DND-41 (cell line): Measurements from ENCODE around the gene PRKCE.

Source experiments
- ATAC-seq: fragments of 200-7000 bp; cut with Tn5 transposase; 3 replicates; pipeline ENCODE4 v1.9.1; 2021; ENCODE audit warnings: low read depth; ENCODE audit not compliant: insufficient read depth
- DNase-seq: peaks from one replicate; pipeline ENCODE4 v3.0.0-alpha.2; 2020
- H2AFZ ChIP-seq: 2 replicates; pipeline ENCODE4 v1.6.0; 2012; ENCODE audit warnings: low read depth, low read length
- H3K27ac ChIP-seq: 2 replicates; pipeline ENCODE4 v1.5.1; 2012; ENCODE audit warnings: low read length, inconsistent platforms
- H3K27me3 ChIP-seq: fragments of 200-600 bp; sonication (generic); 2 replicates; pipeline ENCODE4 v1.6.0; 2012; ENCODE audit warnings: low read length, mild to moderate bottlenecking, inconsistent platforms; ENCODE audit not compliant: insufficient read depth, poor library complexity
- H3K36me3 ChIP-seq: 2 replicates; pipeline ENCODE4 v1.5.1; 2012; ENCODE audit warnings: low read length, inconsistent platforms; ENCODE audit not compliant: insufficient read depth
- H3K4me1 ChIP-seq: 2 replicates; pipeline ENCODE4 v1.5.1; 2012; ENCODE audit warnings: mild to moderate bottlenecking, low read length; ENCODE audit not compliant: insufficient read depth
- H3K4me2 ChIP-seq: 2 replicates; pipeline ENCODE4 v1.6.0; 2012; ENCODE audit warnings: mild to moderate bottlenecking, moderate library complexity, low read length, inconsistent platforms; ENCODE audit not compliant: insufficient read depth
- H3K4me3 ChIP-seq, 2 experiments: fragments of 200-600 bp in 1 of 2; shearing (Covaris generic) in 1 of 2; 2 replicates each; pipeline ENCODE4 v1.5.1; 2012 to 2016; ENCODE audit warnings: inconsistent platforms in 2 of 2, low read length in 2 of 2, mild to moderate bottlenecking in 2 of 2, low read depth in 1 of 2, moderate library complexity in 1 of 2
- H3K79me2 ChIP-seq: 2 replicates; pipeline ENCODE4 v1.6.0; 2012; ENCODE audit warnings: low read length, inconsistent platforms; ENCODE audit not compliant: insufficient read depth
- H3K9ac ChIP-seq: 2 replicates; pipeline ENCODE4 v1.6.0; 2012; ENCODE audit warnings: low read depth, mild to moderate bottlenecking, inconsistent platforms, low read length, moderate library complexity
- H3K9me3 ChIP-seq: 2 replicates; pipeline ENCODE4 v1.5.1; 2012; ENCODE audit warnings: low read length, moderate library complexity, mild to moderate bottlenecking, inconsistent platforms; ENCODE audit not compliant: insufficient read depth, severe bottlenecking
- H4K20me1 ChIP-seq: 2 replicates; pipeline ENCODE4 v1.6.0; 2012; ENCODE audit warnings: low read length; ENCODE audit not compliant: insufficient read depth
- EZH2 ChIP-seq: IDR thresholded peaks from 3 replicates; pipeline ENCODE4 v1.6.1; 2012; ENCODE audit warnings: borderline replicate concordance, low read depth, mild to moderate bottlenecking, moderate library complexity, low read length, inconsistent platforms; ENCODE audit not compliant: severe bottlenecking
- TF ChIP-seq, protein P1 (sequence below): IDR thresholded peaks from 2 replicates; pipeline ENCODE4 v1.5.1; 2012; ENCODE audit warnings: borderline replicate concordance, low read length, moderate library complexity, mild to moderate bottlenecking; ENCODE audit not compliant: poor library complexity, severe bottlenecking; ENCODE audit errors: extremely low read depth

The PRKCE gene

DNA sequence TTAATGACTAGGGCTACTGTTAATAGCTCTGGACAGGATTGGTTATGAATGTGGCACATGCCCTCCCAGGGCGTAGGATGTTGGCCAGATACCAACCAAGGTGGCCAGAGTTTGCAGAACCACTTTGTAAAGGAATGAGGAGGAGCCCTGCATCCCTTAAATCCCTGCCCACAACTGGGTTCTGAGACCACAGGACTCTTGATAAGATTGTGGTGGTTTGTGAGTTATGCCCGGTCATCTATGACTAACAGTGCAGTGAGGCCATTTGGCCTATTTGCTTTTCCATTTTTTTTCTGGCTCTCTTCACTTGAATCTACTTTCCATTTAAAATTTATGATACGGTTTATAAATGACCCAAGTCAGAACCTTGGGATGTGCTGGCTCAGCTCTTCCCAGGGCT, 294.5 kb downstream of the PRKCE start:
- Histone ChIP-seq H3K36me3 (no peaks in the 10 kb centered on the region), H3K9me3 (no peaks in the 10 kb centered on the region), H4K20me1 (no peaks in the 10 kb centered on the region), H3K4me1 (no peaks in the 10 kb centered on the region; the same call in 1 of the 2 replicates), H3K79me2 (no peaks in the 10 kb centered on the region), H3K4me3 (no peak overlapping the region), H3K27ac (no peak overlapping the region), H2AFZ (no peak overlapping the region), H3K4me2 (no peak overlapping the region), H3K9ac (no peak overlapping the region), H3K27me3 (no peaks in the 10 kb centered on the region)
- no peak for DNase-seq
- TF ChIP-seq, protein P1, sequence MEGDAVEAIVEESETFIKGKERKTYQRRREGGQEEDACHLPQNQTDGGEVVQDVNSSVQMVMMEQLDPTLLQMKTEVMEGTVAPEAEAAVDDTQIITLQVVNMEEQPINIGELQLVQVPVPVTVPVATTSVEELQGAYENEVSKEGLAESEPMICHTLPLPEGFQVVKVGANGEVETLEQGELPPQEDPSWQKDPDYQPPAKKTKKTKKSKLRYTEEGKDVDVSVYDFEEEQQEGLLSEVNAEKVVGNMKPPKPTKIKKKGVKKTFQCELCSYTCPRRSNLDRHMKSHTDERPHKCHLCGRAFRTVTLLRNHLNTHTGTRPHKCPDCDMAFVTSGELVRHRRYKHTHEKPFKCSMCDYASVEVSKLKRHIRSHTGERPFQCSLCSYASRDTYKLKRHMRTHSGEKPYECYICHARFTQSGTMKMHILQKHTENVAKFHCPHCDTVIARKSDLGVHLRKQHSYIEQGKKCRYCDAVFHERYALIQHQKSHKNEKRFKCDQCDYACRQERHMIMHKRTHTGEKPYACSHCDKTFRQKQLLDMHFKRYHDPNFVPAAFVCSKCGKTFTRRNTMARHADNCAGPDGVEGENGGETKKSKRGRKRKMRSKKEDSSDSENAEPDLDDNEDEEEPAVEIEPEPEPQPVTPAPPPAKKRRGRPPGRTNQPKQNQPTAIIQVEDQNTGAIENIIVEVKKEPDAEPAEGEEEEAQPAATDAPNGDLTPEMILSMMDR: no peak
- no peak for TF ChIP-seq EZH2
- ATAC-seq: no peak

DNA sequence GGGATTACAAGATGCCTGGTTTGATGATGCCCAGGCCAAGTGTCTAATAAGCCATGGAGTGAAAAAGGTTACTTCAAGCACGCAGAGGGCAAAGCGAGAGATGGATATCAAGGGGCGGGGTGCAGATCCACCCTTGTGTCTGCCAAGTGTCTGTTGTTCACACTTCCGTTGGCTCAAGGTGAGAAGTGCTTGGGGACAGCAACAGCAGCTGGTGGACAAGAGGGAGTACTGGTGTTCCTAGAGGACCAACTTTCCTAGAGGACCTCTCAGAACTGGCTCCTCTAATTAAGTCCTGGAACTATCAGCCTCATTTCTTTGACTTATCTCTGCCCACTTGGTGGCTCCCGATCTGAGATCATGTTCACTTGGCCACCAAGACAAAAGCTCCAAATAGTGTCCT, 299.1 kb downstream of the PRKCE start:
- TF ChIP-seq, protein P1: no peak
- no peak overlapping the region for H3K27ac ChIP-seq
- H3K79me2 ChIP-seq: no peaks in the 10 kb centered on the region
- no peak overlapping the region for H3K9ac ChIP-seq
- no peak overlapping the region for H3K4me3 ChIP-seq
- H3K9me3 ChIP-seq: no peaks in the 10 kb centered on the region
- H3K27me3 ChIP-seq: no peaks in the 10 kb centered on the region
- no peaks in the 10 kb centered on the region for H3K36me3 ChIP-seq
- H4K20me1 ChIP-seq: no peaks in the 10 kb centered on the region
- DNase-seq: no peak
- ATAC-seq: no peak
- peaks cover 4% of the 10 kb centered on the region; the same call in 1 of the 2 replicates for H3K4me1 ChIP-seq
- H2AFZ ChIP-seq: no peak overlapping the region
- H3K4me2 ChIP-seq: no peak overlapping the region

DNA sequence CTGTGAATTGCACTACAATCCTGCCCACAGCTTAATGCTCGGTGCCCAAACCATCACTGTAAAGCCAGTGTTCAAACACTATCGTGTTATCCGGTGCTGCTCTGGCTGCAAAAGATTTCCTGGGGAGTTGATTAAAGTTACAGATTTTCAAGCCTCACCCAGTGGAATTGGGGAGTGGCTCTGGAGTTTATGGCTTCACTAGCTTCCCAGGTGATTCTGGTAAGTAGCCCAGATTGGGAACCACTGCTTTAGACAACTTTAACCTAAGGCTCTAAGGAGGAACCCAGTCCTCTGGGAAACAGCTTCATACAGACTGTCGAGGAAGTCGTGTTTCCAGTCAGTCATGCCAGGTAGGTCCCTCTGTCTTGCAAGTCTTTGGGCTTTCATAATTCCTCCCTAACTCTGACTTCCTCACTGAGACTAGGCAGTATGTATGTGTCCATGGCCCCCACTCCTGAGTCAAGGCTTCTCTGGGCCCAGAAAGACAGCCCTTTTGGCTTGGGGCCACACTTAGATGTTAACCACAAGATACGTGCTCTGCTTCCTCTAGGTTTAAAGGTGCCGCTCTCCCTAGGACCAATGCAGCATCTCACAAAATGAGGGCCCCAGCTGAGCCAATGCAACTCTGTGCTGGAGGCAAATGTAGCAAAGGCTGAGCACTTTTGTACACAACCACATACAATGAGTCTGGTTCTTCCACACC, 299.7 kb downstream of the PRKCE start:
- Histone ChIP-seq H3K36me3 (no peaks in the 10 kb centered on the region), H3K4me1 (peaks cover 4% of the 10 kb centered on the region; the same call in 1 of the 2 replicates), H3K9me3 (no peaks in the 10 kb centered on the region), H3K9ac (no peak overlapping the region), H3K4me3 (no peak overlapping the region), H4K20me1 (no peaks in the 10 kb centered on the region), H3K4me2 (no peak overlapping the region), H3K27me3 (no peaks in the 10 kb centered on the region), H3K79me2 (no peaks in the 10 kb centered on the region), H3K27ac (no peak overlapping the region), H2AFZ (no peak overlapping the region)
- ATAC-seq: peak; percentile 80
- TF ChIP-seq, protein P1: no peak
- no peak for TF ChIP-seq EZH2
- DNase-seq: peak; percentile 35
